ENCODE data around the gene ZNF541. TPM values are rescaled to one million over a fixed set of nuclear protein-coding genes. Genes with fewer than 3 reads are reported as not detected.
"Not testable (repeated sequence)": the region's sequence is repeated elsewhere in the genome, so short reads cannot be mapped to it uniquely, and the experiment has no call there.

The ZNF541 gene
- total and polyA plus RNA-seq, 12 donors: 0.18 to 14.5 (median 4.9) TPM

- no peak for DNase-seq
- intact Hi-C loops (cut with DNase I): loop anchor here in 1 of 2 donors (10.0 kb wide), 1 partner anchor 155 kb away; no protein-coding TSS in a partner anchor
- TF ChIP-seq CTCF (IDR thresholded peaks at IDR 0.05): no peak
- Histone ChIP-seq H3K27ac (no peak overlapping the region), H3K4me1 (replicated peaks in 1 of 2) (no peaks in the 10 kb centered on the region), H3K4me3 (no peak overlapping the region), H3K27me3 (no peaks in the 10 kb centered on the region), H3K9me3 (replicated peaks in 1 of 3) (no peaks in the 10 kb centered on the region), H3K36me3 (replicated peaks in 1 of 2) (no peaks in the 10 kb centered on the region)
- 48 to 56% (median 50%) methylated on average over 7 of the region's 7 CpGs for WGBS, 4 donors
These were observed 16.9 kb upstream of the ZNF541 start for GRCh38 chr19:47589824-47590223.

- H3K4me1 ChIP-seq (replicated peaks in 1 of 2): peaks cover 0 to 6% of the 10 kb centered on the region in 2 donors
- TF ChIP-seq POLR2A (IDR thresholded peaks at IDR 0.05) (no peak), CTCF (IDR thresholded peaks at IDR 0.05) (no peak)
- H3K27me3 ChIP-seq: no peaks in the 10 kb centered on the region
- 78 to 93% (median 83%) methylated on average over 4 of the region's 4 CpGs for WGBS, 4 donors
- H3K36me3 ChIP-seq (replicated peaks in 1 of 2): no peaks in the 10 kb centered on the region
- no peak overlapping the region for H3K27ac ChIP-seq
- no peaks in the 10 kb centered on the region for H3K9me3 ChIP-seq (replicated peaks in 1 of 3)
- DNase-seq: peak in 2 of 7 donors; percentile 26
- H3K4me3 ChIP-seq: no peak overlapping the region
- intact Hi-C loops (cut with DNase I): loop anchor here in 1 of 2 donors (10.0 kb wide), 1 partner anchor 152 kb away; no protein-coding TSS in a partner anchor
These were observed 14.3 kb upstream of the ZNF541 start for GRCh38 chr19:47587295-47587694.

- not testable (repeated sequence) for H3K4me3 ChIP-seq; H3K36me3 ChIP-seq (replicated peaks in 1 of 2); DNase-seq; H3K27me3 ChIP-seq; H3K9me3 ChIP-seq (replicated peaks in 1 of 3); H3K4me1 ChIP-seq (replicated peaks in 1 of 2)
- peak overlapping the region in 3 of 5 donors; percentile 40 to 54 (median 53) for H3K27ac ChIP-seq
- WGBS, 4 donors: 94 to 100% (median 98%) methylated on average over 1 of the region's 1 CpG
- intact Hi-C loops (cut with DNase I): loop anchor here in 1 of 2 donors (10.0 kb wide), 1 partner anchor 148 kb away; no protein-coding TSS in a partner anchor
These were observed 10.2 kb upstream of the ZNF541 start for GRCh38 chr19:47583161-47583560.

GRCh38 chr19:47582320-47582909 is 9.5 kb upstream of the ZNF541 start:
- Histone ChIP-seq H3K9me3 (replicated peaks in 1 of 3) (no peaks in the 10 kb centered on the region), H3K36me3 (replicated peaks in 1 of 2) (no peaks in the 10 kb centered on the region), H3K27ac (peak overlapping the region in 3 of 5 donors; percentile 40 to 54 (median 53)), H3K27me3 (no peaks in the 10 kb centered on the region), H3K4me3 (peak overlapping the region in 1 of 4 donors; percentile 7), H3K4me1 (replicated peaks in 1 of 2) (peaks cover 0 to 6% of the 10 kb centered on the region in 2 donors)
- WGBS, 4 donors: 14 to 18% (median 16%) methylated on average over 6 of the region's 6 CpGs
- no peak for TF ChIP-seq POLR2A (IDR thresholded peaks at IDR 0.05)
- no peak for TF ChIP-seq CTCF (IDR thresholded peaks at IDR 0.05)
- intact Hi-C loops (cut with DNase I): loop anchor here in 1 of 2 donors (10.0 kb wide), 1 partner anchor 148 kb away; no protein-coding TSS in a partner anchor
- DNase-seq: peak in 4 of 7 donors; percentile 26 to 63 (median 58)
